Loucy (cell line): Measurements from ENCODE around the gene TRPT1.

Experiments
- CTCF ChIP-seq: fragments of 200-600 bp; sonication (generic); conservative IDR thresholded peaks from 2 replicates; pipeline ENCODE4 v1.5.1; 2014; ENCODE audit warnings: mild to moderate bottlenecking, antibody characterized with exemption, low read length
- EZH2phosphoT487 ChIP-seq: fragments of 200-600 bp; IDR thresholded peaks from 2 replicates; pipeline ENCODE4 v1.6.1; 2018; ENCODE audit warnings: antibody characterized with exemption, mild to moderate bottlenecking, moderate library complexity, borderline replicate concordance

GRCh38 chr11:64220271-64220670 lies 5.7 kb downstream of the TRPT1 start:
- TF ChIP-seq CTCF: no peak
- TF ChIP-seq EZH2phosphoT487: no peak
